Cerebellar cortex (tissue), 1 donor: Measurements from ENCODE around the gene ATP11A.
"Not testable (repeated sequence)": the region's sequence is repeated elsewhere in the genome, so short reads cannot be mapped to it uniquely, and the experiment has no call there.

ENCODE experiments used
- DNase-seq: peaks from one replicate; pipeline ENCODE4 v3.0.0-alpha.2; 2015; ENCODE audit warnings: low spot score

ATP11A gene

GRCh38 chr13:112800057-112800456 lies 110.2 kb downstream of the ATP11A start:
- no peak for DNase-seq

- not testable (repeated sequence) for DNase-seq
Measured at GRCh38 chr13:112800807-112801206, 111.0 kb downstream of the ATP11A start.

DNA sequence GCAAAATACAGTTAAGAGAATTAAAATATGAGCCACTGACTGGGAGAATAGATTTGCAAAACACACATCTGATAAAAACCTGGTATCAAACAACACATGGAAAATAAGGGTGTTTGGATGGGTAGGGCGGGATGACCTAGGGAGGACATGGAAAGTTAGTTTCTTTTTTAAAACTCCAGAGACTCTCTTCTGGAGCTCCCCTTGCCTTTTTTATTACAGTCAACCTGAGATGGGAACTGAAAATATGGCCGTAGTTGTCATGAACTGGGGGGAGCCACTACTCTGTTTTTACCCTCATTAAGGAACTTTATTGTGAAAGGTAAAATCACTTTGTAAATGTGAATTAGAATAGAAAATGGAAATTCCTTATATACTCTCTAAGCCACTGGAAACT lies 113.0 kb downstream of the ATP11A start:
- no peak for DNase-seq

GRCh38 chr13:112803422-112803821 lies 113.6 kb downstream of the ATP11A start:
- DNase-seq = no peak

- no peak for DNase-seq
Measured at GRCh38 chr13:112804374-112804773, 114.5 kb downstream of the ATP11A start.

DNA sequence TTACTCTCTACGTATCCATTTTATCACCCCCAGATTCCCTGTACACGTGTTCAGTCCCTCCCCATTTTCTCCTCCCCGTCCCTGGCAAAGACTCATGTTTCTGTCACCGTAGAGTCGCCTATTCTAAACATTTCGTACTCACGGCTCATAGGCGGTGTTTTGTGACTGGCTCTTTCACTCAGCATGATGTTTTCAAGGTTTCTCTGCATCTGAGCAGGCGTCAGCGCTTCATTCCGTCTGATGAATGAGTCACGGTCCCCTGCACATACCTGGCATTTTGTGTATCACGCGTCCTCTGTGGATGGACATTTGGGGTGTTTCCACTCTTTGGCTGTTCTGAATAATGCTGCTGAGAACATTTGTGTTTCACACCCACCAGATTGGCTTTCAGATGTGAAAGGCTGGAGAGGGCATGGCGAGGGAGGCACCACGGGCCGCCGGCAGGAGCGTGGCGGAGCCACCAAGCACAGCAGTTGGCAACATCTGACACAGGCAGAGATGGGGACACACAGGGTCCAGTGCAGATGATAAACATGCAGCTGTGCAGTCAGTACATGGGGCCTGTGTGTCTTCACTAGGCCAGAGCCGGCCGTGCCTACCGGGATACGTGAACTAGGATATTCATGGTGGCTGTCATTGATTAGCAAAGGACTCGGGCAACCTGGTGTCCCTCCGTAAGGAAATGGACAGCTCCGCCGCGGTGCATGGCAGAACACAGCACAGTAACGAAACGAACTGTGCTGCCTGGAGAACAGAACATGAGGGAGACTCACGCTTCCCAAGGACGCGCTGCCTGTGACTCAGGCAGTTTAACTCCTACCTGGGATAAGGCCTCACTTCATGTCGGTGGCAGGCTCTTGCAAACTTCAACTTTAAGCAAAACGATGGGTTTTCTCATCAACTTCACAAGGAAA lies 117.2 kb downstream of the ATP11A start:
- no peak for DNase-seq

- DNase-seq = no peak
Measured at GRCh38 chr13:112807653-112808376, 118.0 kb downstream of the ATP11A start.

- no peak for DNase-seq
Measured at GRCh38 chr13:112808377-112809140, 118.7 kb downstream of the ATP11A start.

DNA sequence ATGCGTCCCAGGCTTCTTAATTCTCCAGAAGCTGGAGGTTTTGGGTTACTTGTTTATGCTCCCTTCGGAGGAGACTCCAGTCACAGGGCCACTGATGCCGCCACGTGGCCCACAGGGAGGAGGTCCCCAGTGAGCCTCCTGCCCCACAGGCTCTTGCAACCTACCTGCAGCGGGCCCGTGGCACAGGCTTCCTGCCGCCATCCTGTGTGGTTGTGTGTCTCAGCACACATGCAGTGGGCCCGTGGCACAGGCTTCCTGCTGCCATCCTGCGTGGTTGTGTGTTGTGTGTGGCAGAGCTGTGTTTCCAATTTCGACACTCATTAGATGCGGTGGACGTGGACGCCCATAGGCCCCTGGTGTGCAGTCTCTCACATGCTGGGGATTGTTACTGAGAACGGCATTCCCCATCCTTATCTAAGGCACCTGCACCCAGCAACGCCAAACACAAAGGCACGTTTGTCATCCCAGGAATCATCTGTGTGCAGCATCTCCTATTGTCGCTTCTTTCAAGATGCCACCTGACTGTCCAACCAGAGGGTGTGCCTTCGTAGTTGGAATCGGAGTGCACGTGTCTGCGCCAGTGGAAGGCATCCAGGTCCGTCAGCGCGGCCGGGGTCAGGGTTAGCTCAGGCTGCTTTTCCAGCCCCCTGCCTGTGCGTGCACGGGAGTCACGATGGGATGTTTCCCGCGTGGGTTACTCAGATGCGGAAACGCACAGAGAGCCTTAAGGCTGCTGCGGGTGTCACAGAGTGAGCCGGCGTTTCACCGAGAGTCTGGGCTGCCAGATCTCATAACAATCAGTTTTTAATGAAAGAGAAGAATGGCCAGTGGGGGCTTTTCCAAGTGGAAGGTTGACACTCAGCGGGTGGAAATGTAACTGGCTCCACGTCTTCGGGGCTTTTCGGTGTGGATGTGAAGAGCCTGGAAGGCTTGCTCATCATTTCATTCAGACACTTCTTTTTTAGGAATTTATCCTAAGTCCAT lies 119.8 kb downstream of the ATP11A start:
- no peak for DNase-seq

DNA sequence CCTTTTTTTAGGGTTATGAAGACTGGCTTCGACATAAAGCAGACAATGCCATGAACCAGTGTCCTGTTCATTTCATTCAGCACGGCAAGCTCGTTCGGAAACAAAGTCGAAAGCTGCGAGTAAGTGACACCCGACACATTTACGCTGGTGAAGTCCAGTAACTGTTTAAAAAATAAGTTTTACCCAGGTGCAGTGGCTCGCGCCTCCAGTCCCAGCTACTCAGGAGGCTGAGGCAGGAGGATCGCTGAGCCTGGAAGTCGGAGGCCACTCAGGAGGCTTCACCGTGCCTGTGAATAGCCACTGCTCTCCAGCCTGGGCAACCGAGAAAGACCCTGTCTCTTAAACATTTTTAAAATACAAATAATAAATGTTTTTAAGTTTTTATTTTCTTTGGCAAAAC lies 120.8 kb downstream of the ATP11A start:
- no peak for DNase-seq

GRCh38 chr13:112812306-112813055 lies 122.6 kb downstream of the ATP11A start:
- peak; percentile 10 for DNase-seq

- no peak for DNase-seq
Measured at GRCh38 chr13:112813552-112813951, 123.7 kb downstream of the ATP11A start.

- no peak for DNase-seq
Measured at GRCh38 chr13:112814905-112815585, 125.2 kb downstream of the ATP11A start.

GRCh38 chr13:112815871-112816270 lies 126.0 kb downstream of the ATP11A start:
- DNase-seq = no peak

DNA sequence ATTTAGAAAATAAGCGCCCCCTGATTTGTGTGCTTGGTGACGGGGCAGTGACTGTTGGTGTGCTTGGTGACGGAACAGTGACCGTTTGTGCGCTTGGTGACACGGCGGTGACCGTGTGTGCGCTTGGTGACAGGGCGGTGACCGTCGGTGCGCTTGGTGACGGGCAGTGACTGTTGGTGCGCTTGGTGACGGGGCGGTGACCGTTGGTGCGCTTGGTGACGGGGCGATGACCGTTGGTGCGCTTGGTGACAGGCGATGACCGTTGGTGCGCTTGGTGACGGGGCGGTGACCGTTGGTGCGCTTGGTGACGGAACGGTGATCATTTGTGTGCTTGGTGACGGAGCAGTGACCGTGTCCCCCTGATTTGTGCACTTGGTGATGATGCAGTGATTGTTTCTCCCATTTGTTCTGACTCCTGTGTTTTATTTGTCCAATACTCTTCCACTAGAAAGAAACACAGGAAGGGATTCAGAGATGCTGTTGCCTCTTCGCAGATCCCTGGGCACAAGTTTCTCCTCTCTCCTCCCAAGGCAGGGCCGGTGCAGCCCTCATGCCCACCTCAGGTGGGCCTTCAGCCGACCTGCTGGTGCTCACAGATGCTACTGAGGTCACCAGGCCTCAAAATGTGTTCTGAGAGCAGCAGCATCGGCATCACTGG lies 128.3 kb downstream of the ATP11A start:
- DNase-seq = no peak

- no peak for DNase-seq
Measured at GRCh38 chr13:112818698-112819045, 128.8 kb downstream of the ATP11A start.

GRCh38 chr13:112819111-112819510 lies 129.3 kb downstream of the ATP11A start:
- DNase-seq = no peak

GRCh38 chr13:112819816-112820215 lies 130.0 kb downstream of the ATP11A start:
- no peak for DNase-seq

DNA sequence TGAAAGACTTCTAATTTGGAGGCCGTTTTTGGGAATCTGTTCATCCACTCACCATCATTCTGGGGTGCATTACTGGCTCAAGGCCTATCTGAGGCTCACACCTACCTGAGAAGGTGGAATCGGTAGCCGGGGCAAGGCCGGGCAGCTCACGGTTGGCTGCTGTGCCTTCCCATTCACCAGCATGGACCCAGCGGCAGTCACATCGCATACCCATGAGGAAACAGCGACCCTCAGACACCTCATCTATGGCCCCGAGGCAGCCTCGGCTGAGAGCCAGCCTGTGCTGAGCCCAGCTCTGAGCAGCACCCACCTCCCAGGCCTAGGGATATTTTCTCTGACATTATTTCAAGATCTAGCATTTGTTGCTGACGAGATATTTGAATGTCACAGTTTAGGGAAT lies 130.5 kb downstream of the ATP11A start:
- no peak for DNase-seq
